Body of pancreas (tissue), 4 donors: ENCODE measurements around the gene RIPK1.

ENCODE experiments used
- POLR2A ChIP-seq, 3 donors: fragments of 450-650 bp; IDR thresholded peaks; one replicate each; pipeline ENCODE4 v1.6.1; 2016; ENCODE audit warnings: antibody characterized with exemption in 3 of 3, mild to moderate bottlenecking in 2 of 3
- TF ChIP-seq, protein P1 (sequence below), 7 experiments: fragments of 450-650 bp in 4 of 7; fragments of 200-600 bp in 3 of 7; sonication (generic) in 3 of 7; IDR thresholded peaks; one replicate each; pipeline ENCODE4 v1.5.1; 2016 to 2019; ENCODE audit warnings: antibody characterized with exemption in 7 of 7

DNA sequence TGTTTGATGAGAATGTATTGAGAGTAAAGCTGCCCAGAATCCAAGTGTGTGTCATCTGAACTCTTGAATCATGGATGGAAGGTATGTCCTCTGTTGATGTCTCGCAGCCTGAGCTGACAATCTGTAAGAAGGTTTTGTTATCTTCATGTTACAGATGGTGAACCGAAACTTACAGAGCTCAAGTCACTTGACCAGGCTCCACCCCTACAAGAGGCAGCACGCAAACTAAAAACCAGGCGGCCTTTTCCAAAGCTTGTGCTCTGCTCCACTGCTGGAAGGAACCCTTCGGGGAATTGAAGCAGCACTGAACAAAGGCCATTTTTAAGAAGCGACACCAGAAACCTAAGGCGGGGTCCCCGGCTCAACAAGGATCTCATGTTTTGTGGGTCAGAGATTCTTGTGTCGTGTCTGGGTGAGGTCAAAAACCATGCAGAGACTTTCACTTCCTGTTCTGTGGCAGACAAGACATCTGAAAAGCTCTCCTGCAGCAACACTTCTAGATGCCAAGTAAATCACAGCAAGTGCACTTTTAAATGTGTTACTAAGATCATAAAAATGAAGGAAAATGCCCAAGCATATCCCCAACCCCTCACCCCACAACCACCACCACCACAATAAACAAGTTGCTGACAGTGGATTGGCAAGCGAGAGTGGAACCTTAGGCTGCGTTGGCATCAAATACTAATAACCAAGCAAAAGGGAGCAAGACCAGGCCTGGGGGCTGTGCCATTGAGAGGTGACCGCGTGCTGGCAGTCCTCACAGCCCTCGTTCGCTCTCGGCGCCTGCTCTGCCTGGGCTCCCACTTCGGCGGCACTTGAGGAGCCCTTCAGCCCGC is 41.3 kb upstream of the RIPK1 start:
- TF ChIP-seq, protein P1, sequence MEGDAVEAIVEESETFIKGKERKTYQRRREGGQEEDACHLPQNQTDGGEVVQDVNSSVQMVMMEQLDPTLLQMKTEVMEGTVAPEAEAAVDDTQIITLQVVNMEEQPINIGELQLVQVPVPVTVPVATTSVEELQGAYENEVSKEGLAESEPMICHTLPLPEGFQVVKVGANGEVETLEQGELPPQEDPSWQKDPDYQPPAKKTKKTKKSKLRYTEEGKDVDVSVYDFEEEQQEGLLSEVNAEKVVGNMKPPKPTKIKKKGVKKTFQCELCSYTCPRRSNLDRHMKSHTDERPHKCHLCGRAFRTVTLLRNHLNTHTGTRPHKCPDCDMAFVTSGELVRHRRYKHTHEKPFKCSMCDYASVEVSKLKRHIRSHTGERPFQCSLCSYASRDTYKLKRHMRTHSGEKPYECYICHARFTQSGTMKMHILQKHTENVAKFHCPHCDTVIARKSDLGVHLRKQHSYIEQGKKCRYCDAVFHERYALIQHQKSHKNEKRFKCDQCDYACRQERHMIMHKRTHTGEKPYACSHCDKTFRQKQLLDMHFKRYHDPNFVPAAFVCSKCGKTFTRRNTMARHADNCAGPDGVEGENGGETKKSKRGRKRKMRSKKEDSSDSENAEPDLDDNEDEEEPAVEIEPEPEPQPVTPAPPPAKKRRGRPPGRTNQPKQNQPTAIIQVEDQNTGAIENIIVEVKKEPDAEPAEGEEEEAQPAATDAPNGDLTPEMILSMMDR (IDR thresholded peaks at IDR 0.05), result no peak
- TF ChIP-seq POLR2A (IDR thresholded peaks at IDR 0.05), result no peak
